Fibroblast of skin of right quadriceps (primary cell): ENCODE data around the gene SLC25A11.

Experiments
- DNase-seq: peaks from one replicate; pipeline ENCODE4 v3.0.0-alpha.2; 2013

SLC25A11 gene

DNA sequence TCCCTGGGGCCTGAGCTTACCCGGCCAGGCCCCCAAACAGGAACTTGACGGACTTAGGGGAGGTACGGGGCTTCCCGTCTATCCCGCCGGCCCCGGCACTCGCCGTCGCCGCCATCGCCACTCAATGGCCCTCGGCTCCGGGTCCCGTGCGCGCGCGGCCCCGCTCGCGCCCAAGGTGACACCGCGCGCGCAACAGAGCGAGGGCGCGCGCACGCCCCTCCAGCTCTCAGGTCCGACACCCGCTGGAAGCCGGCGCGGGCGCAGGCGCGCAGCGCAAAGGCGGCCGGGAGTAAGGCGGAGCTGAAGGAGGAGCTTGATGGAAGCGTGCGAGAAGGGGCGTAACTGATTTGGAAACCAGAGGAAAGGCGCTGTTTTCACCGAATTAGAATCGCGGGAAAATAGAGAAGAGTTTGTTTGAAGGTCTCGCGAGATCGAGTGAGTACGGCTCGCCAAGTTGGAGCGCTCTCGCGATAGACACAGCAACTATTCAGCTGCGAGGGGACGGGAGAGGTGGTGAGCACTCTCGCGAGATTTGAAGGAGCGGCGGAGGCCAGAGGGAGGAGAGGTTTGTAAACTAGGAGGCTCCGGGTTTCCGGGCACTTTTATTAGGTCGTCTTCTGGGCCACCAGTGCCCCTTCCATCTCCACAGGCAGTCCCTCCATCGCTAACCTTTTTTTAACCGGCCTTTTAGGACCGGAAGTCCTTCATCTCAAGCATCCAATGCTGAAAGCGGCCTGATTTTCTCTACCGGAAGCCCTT lies at the start of gene SLC25A11, which contains the start of gene RNF167:
TSS of gene SLC25A11 (minus strand) at position 251 of the 759 bp plus-strand sequence. CDS start at position 115, 136 bp downstream.
TSS of gene RNF167 (plus strand) at position 473 of the 759 bp plus-strand sequence. CDS start 642 bp downstream, outside the sequence.
- DNase-seq: peak; percentile 100

GRCh38 chr17:4987767-4988567 lies 48.1 kb upstream of the SLC25A11 start:
- DNase-seq: peak; percentile 27

DNA sequence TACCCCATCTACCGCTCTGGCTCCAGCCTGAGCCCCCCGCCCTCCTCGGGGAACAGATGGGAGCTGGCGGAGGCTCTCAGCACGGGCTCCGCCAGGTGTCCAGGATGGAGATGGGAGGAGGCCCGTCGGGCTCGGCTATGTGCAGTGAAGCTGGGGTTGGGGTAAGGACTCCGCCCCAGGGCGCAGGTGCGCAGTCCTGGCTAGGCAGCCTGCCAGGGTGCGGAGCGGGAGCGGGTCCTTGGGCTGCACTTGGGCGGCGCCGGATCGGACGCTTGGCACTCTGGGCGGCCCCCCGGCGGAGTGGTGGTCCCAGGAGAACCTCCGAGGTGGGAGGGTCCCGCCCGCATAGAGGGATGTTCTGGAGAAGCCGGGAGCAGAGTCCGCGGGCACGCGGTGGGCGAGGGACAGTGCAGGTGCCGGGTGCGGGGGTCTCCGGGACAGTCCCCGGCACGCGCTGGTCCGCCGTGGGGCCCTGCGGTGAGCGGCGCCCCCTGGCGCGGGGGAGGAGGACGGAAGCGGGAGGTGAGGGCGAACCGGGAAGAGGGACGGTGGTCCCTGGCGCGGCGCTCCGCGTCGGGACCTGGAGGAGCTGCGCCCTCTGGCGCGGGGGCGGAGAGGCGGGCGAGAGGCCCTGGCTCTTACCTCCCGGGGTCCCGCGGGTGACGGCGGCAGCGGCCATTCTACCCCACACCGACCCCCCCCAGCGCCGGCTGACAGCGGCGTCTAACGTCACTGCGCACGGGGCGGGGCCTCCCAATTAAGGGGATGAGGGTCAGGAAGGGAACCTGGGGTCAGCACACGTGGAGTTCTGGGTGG lies 47.3 kb upstream of the SLC25A11 start, which contains the start of gene CAMTA2:
TSS of gene CAMTA2 (minus strand) at position 725 of the 816 bp plus-strand sequence. CDS start 1,453 bp downstream, outside the sequence.
- peak; percentile 79 for DNase-seq

DNA sequence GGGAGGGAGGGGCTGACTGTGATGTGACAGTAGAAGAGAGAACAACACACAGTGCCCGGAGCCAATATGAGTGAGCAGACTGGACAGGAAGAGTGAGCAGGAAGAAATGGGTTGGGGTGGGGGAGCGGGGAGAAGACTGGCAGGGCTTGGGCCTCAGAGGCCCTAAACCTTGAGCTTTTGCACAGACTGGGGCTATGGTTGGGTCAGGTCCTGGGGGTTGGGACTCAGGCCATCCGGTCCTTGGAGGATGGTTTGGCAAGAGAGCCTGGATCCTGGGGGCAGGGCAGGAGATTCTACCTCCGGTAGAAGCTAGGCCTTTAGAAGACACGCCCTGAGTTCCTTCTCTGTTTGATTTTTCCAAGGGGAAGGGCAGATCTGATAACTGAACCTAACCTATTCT lies 46.6 kb upstream of the SLC25A11 start:
- no peak for DNase-seq

- no peak for DNase-seq
Observed at GRCh38 chr17:4982305-4982704, 42.5 kb upstream of the SLC25A11 start.

DNA sequence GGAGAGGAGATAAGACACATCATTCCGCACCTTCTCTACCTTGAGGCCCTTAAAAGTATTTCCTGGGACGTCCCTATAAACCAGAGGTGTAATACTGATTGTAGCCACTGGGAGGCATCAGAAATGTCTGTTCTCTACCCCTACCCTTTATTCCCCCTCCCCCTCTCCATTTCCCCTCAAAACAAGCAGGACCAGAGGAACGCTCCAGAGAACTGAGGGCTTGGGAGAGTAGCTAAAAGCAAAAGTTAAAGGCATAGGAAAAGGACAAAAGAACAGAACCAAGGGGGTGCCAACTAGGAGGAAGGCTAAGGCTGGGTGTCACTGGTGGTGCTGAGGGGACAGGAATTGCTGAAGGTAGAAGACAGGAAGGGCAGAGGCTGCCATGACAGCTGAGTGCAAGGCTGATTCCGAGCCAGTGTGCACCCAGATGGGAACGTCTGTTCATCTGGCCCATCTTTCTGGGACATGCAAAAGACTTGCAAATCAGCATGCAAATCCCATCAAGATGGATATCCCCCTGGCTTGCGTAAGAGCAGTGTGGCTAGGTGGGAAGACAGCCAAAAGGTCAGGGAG lies 40.9 kb upstream of the SLC25A11 start:
- peak; percentile 57 for DNase-seq

GRCh38 chr17:4978726-4979125 lies 38.9 kb upstream of the SLC25A11 start:
- no peak for DNase-seq

DNA sequence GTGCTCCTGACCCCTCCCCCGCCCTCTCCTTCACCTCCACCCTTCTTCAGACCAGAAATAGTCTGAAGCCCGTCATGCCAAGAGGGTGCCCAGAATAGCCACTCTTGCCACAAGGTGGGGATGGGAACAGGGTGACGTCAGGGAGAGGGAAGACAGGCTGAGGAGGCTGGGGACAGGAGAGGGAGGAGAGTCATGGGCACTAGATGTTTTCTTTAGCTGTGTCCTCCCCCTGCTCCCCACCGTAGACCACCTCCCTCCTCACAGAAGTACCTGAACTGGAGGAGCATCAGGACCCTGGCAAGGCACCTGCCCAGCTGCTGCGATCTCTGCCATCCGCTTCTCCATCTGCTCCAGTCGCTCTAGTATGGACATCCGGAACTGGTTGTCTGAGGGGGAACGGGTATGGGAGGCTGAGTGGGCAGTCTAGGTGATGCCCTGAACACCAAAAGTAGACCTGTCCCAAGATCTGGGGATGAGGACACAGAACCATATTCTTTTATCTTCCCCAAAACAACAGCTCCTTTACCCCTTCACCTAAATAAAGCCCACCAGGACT lies 34.3 kb upstream of the SLC25A11 start:
- DNase-seq: no peak

DNA sequence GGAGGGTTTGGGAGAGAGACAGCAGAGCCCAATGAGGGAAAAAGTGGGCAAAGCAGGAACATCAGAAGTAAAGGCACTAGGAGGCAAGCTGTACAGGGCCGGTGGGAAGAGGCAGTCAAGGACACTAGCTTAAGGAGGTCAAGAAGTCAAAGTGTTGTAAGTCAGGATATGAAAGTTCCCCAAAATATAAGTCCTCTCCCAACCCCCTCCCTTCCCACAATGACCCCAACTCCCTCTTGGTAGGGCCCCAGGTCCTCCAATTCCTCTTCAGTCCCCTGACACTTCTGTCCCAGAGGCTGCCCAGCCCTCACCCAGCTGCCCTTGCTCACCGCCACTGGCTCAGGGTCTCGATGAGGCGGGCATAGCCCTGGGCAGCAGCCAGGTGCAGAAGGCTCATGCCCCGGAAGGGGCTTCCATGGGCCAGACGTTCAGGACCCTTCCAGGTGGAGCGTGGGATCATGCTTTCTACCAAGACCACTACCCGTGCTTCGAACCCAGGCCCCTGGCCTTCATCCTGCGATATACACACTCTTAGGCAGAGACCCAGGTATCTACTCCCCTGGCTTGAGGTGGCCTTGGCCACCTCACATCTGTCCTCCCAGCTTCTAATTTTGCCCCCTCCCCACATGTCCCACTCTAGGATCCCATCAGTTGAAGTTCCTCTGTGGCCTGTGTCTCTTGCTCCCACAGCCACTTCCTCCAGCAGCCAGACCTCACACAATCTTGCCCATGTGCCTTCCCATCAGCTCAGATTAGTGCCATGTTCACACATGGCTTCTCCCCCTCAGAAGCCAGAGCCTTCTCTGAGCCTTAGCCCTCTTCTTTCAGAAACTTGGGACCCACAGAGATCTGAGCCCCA lies 33.6 kb upstream of the SLC25A11 start:
- no peak for DNase-seq

DNA sequence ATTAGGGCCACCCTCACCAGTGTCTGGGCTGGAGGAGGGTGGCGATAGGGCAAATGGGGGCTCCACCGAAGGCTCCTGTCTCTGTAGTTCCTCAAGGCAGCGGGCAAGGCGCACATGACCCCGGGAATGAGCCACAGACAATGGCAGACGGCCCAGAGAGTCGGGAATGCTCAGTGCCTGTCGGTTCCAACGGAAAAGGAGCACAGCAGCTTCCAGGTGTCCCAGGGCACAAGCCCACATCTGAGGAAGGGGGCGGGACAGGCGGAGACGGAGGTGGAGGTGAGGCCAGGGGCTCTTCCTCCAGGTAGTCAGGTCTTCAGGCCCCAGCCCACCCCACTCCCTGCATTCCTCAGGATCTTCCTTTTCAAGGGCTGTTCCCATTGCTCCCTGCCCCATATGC lies 32.9 kb upstream of the SLC25A11 start:
- DNase-seq: no peak

- DNase-seq: no peak
Observed at GRCh38 chr17:4972322-4972721, 32.5 kb upstream of the SLC25A11 start.

- DNase-seq: no peak
Observed at GRCh38 chr17:4971826-4972225, 32.0 kb upstream of the SLC25A11 start.

- no peak for DNase-seq
Observed at GRCh38 chr17:4970273-4970672, 30.4 kb upstream of the SLC25A11 start.

- DNase-seq: no peak
Observed at GRCh38 chr17:4969551-4970173, 29.8 kb upstream of the SLC25A11 start.

- peak; percentile 94 for DNase-seq
Observed at GRCh38 chr17:4969047-4969550, 29.3 kb upstream of the SLC25A11 start.

- DNase-seq: no peak
Observed at GRCh38 chr17:4968486-4969046, 28.7 kb upstream of the SLC25A11 start.

DNA sequence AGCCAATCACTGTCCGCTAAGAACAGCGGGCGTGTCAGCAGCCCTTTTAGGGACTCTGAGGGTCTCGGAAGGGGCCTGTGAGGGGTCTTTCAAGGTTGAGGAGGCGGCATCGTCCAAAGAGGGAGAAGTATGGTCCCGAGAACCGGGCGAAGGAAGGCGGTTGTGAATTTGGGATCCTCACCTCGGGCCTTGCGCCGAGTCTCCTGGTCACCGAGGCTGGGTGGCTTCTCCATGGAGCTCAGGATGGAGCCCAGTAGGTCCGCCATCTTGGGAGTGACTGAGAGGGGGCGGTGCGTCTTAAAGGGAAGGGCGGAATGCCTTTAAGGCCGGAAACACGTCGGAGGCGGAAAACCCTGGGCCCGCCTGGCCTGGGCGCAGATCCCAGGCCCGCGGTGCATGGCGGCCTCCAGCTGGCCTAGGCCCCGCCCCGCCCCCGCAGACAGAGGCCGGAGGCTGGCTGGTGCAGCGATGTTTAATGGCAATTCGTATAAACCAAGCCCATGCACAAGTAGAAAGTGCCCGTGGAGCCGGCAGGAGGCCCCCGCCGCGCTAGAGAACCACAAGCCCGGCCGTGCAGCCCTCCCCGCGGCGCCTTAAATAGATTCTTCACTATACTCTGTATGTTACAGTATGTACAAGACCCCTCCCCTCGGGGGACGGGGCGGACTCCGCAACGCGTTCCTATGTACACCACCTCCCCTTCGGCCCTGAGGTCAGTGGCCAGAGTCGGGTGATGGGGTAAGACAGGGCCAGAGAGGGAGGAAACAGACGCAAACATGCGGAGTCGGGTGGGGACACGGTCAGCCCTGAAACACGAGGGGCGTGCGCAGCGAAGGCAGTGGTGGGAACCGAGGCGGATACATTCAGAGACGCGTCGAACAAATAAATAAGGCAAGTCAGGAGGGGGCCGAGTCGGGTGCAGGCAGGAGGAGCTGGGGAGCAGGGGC lies 28.0 kb upstream of the SLC25A11 start, which contains the start of gene SPAG7:
TSS of gene SPAG7 (minus strand) at position 279 of the 947 bp plus-strand sequence. CDS start at position 266, 13 bp downstream.
- DNase-seq: peak; percentile 98

- DNase-seq: peak; percentile 100
Observed at GRCh38 chr17:4966844-4967538, 27.1 kb upstream of the SLC25A11 start.
